Loucy (cell line): ENCODE measurements around the gene DLGAP1.

Source experiments
- EZH2phosphoT487 ChIP-seq: fragments of 200-600 bp; IDR thresholded peaks from 2 replicates; pipeline ENCODE4 v1.6.1; 2018; ENCODE audit warnings: antibody characterized with exemption, mild to moderate bottlenecking, moderate library complexity, borderline replicate concordance
- TF ChIP-seq, protein P1 (sequence below): fragments of 200-600 bp; sonication (generic); conservative IDR thresholded peaks from 2 replicates; pipeline ENCODE4 v1.5.1; 2014; ENCODE audit warnings: mild to moderate bottlenecking, antibody characterized with exemption, low read length

- TF ChIP-seq, protein P1, sequence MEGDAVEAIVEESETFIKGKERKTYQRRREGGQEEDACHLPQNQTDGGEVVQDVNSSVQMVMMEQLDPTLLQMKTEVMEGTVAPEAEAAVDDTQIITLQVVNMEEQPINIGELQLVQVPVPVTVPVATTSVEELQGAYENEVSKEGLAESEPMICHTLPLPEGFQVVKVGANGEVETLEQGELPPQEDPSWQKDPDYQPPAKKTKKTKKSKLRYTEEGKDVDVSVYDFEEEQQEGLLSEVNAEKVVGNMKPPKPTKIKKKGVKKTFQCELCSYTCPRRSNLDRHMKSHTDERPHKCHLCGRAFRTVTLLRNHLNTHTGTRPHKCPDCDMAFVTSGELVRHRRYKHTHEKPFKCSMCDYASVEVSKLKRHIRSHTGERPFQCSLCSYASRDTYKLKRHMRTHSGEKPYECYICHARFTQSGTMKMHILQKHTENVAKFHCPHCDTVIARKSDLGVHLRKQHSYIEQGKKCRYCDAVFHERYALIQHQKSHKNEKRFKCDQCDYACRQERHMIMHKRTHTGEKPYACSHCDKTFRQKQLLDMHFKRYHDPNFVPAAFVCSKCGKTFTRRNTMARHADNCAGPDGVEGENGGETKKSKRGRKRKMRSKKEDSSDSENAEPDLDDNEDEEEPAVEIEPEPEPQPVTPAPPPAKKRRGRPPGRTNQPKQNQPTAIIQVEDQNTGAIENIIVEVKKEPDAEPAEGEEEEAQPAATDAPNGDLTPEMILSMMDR = no peak
- TF ChIP-seq EZH2phosphoT487 = no peak
These were observed 741.4 kb downstream of the DLGAP1 start for GRCh38 chr18:3713708-3714107.
